Dedifferentiated amniotic fluid mesenchymal stem cell (primary cell): ENCODE measurements around the gene MNDA.
"Not testable (repeated sequence)": the region's sequence is repeated elsewhere in the genome, so short reads cannot be mapped to it uniquely, and the experiment has no call there.

Experiments
- DNase-seq: peaks from one replicate; pipeline ENCODE4 v3.0.0-alpha.2; 2016; ENCODE audit errors: extremely low spot score

Gene MNDA

GRCh38 chr1:158838660-158839059, 7.5 kb downstream of the MNDA start:
- DNase-seq = no peak

GRCh38 chr1:158839566-158839965, 8.4 kb downstream of the MNDA start:
- DNase-seq = no peak

- no peak for DNase-seq
Measured at GRCh38 chr1:158840236-158840635, 9.1 kb downstream of the MNDA start.

- no peak for DNase-seq
Measured at GRCh38 chr1:158864595-158864994, 33.4 kb downstream of the MNDA start.

- DNase-seq = not testable (repeated sequence)
Measured at GRCh38 chr1:158870438-158870837, 39.3 kb downstream of the MNDA start.

- no peak for DNase-seq
Measured at GRCh38 chr1:158873141-158873540, 42.0 kb downstream of the MNDA start.

GRCh38 chr1:158893654-158894053, 62.5 kb downstream of the MNDA start:
- DNase-seq = peak; percentile 1

- no peak for DNase-seq
Measured at GRCh38 chr1:158898722-158899121, 67.6 kb downstream of the MNDA start.
